IgD-negative memory B cell (primary cell): ENCODE data around the gene CHEK1. TPM values are rescaled to one million over a fixed set of nuclear protein-coding genes. Genes with fewer than 3 reads are reported as not detected.

Experiments
- H3K27ac Mint-ChIP-seq, 3 donors: one replicate each; pipeline ENCODE4 v1.8.0; 2020 to 2022; ENCODE audit warnings: mild to moderate bottlenecking in 3 of 3, mixed read lengths in 3 of 3, moderate library complexity in 1 of 3
- H3K27me3 Mint-ChIP-seq: one replicate; pipeline ENCODE4 v1.8.0; 2021; ENCODE audit warnings: mixed read lengths
- H3K36me3 Mint-ChIP-seq: one replicate; pipeline ENCODE4 v1.8.0; 2020; ENCODE audit warnings: mild to moderate bottlenecking, mixed read lengths
- H3K4me1 Mint-ChIP-seq, 3 donors: one replicate each; pipeline ENCODE4 v1.8.0; 2020 to 2022; ENCODE audit warnings: mixed read lengths in 3 of 3, mild to moderate bottlenecking in 1 of 3
- H3K4me3 Mint-ChIP-seq, 4 donors: one replicate each; pipeline ENCODE4 v1.8.0; 2020 to 2022; ENCODE audit warnings: mild to moderate bottlenecking in 4 of 4, mixed read lengths in 4 of 4, moderate library complexity in 3 of 4
- H3K9me3 Mint-ChIP-seq, 3 donors: one replicate each; pipeline ENCODE4 v1.8.0; 2020 to 2021; ENCODE audit warnings: mixed read lengths in 3 of 3, mild to moderate bottlenecking in 1 of 3
- polyA plus RNA-seq: library from polyadenylated mRNA; unstranded; fragments of 300-500 nt; fragmentation: Illumina TruSeq; gene quantifications from one replicate; pipeline ENCODE4 v1.2.3, GENCODE V29; 2021

Gene CHEK1
- polyA plus RNA-seq, 1 donor from 2014 or later, result 2.8 TPM

- no peak overlapping the region for H3K27ac Mint-ChIP-seq
- H3K36me3 Mint-ChIP-seq, result peaks cover 8% of the 10 kb centered on the region
- no peaks in the 10 kb centered on the region for H3K27me3 Mint-ChIP-seq
- H3K4me3 Mint-ChIP-seq, result no peak overlapping the region
- no peaks in the 10 kb centered on the region for H3K9me3 Mint-ChIP-seq
- H3K4me1 Mint-ChIP-seq, result peaks cover 0 to 6% (median 2%) of the 10 kb centered on the region in 3 donors
Observed at GRCh38 chr11:125603207-125603606, 21.8 kb upstream of the CHEK1 start.

- H3K4me3 Mint-ChIP-seq, result no peak overlapping the region
- H3K4me1 Mint-ChIP-seq, result peaks cover 0 to 3% (median 2%) of the 10 kb centered on the region in 3 donors
- no peak overlapping the region for H3K27ac Mint-ChIP-seq
- no peaks in the 10 kb centered on the region for H3K9me3 Mint-ChIP-seq
- H3K27me3 Mint-ChIP-seq, result no peaks in the 10 kb centered on the region
- peaks cover 8% of the 10 kb centered on the region for H3K36me3 Mint-ChIP-seq
Observed at GRCh38 chr11:125605417-125605816, 19.5 kb upstream of the CHEK1 start.

- no peaks in the 10 kb centered on the region for H3K9me3 Mint-ChIP-seq
- H3K4me3 Mint-ChIP-seq, result no peak overlapping the region
- peaks cover 0 to 3% (median 1%) of the 10 kb centered on the region in 3 donors for H3K4me1 Mint-ChIP-seq
- H3K27ac Mint-ChIP-seq, result no peak overlapping the region
- H3K36me3 Mint-ChIP-seq, result peaks cover 1% of the 10 kb centered on the region
- no peaks in the 10 kb centered on the region for H3K27me3 Mint-ChIP-seq
Observed at GRCh38 chr11:125609545-125609944, 15.4 kb upstream of the CHEK1 start.

- H3K4me1 Mint-ChIP-seq, result no peaks in the 10 kb centered on the region
- H3K27ac Mint-ChIP-seq, result no peak overlapping the region
- H3K36me3 Mint-ChIP-seq, result no peaks in the 10 kb centered on the region
- H3K4me3 Mint-ChIP-seq, result no peak overlapping the region
- no peaks in the 10 kb centered on the region for H3K9me3 Mint-ChIP-seq
- no peaks in the 10 kb centered on the region for H3K27me3 Mint-ChIP-seq
Observed at GRCh38 chr11:125618383-125618782, 6.6 kb upstream of the CHEK1 start.

- no peaks in the 10 kb centered on the region for H3K9me3 Mint-ChIP-seq
- H3K4me3 Mint-ChIP-seq, result peak overlapping the region in 1 of 4 donors; percentile 58
- H3K27ac Mint-ChIP-seq, result no peak overlapping the region
- H3K27me3 Mint-ChIP-seq, result peaks cover 2% of the 10 kb centered on the region
- H3K36me3 Mint-ChIP-seq, result no peaks in the 10 kb centered on the region
- H3K4me1 Mint-ChIP-seq, result peaks cover 9 to 12% (median 10%) of the 10 kb centered on the region in 3 donors
Observed at GRCh38 chr11:125621995-125622394, 3.0 kb upstream of the CHEK1 start.

GRCh38 chr11:125623064-125623463 lies 1.9 kb upstream of the CHEK1 start:
- H3K27ac Mint-ChIP-seq, result peak overlapping the region in 1 of 3 donors; percentile 27
- H3K27me3 Mint-ChIP-seq, result peaks cover 2% of the 10 kb centered on the region
- no peaks in the 10 kb centered on the region for H3K9me3 Mint-ChIP-seq
- no peaks in the 10 kb centered on the region for H3K36me3 Mint-ChIP-seq
- peak overlapping the region in 1 of 4 donors; percentile 95 for H3K4me3 Mint-ChIP-seq
- peaks cover 9 to 12% (median 10%) of the 10 kb centered on the region in 3 donors for H3K4me1 Mint-ChIP-seq

GRCh38 chr11:125625225-125625629 lies 264 bp downstream of the CHEK1 start:
- Mint-ChIP-seq H3K27me3 (peaks cover 2% of the 10 kb centered on the region), H3K27ac (peak overlapping the region; percentile 93 to 100 (median 99)), H3K9me3 (no peaks in the 10 kb centered on the region), H3K4me3 (peak overlapping the region; percentile 88 to 99 (median 96)), H3K36me3 (no peaks in the 10 kb centered on the region), H3K4me1 (peaks cover 9 to 12% (median 10%) of the 10 kb centered on the region in 3 donors)

- Mint-ChIP-seq H3K36me3 (no peaks in the 10 kb centered on the region), H3K9me3 (no peaks in the 10 kb centered on the region), H3K27me3 (peaks cover 2% of the 10 kb centered on the region), H3K4me3 (peak overlapping the region; percentile 88 to 99 (median 96)), H3K27ac (peak overlapping the region; percentile 93 to 100 (median 99)), H3K4me1 (peaks cover 9 to 12% (median 10%) of the 10 kb centered on the region in 3 donors)
Observed at GRCh38 chr11:125625630-125626287, 796 bp downstream of the CHEK1 start.

- no peaks in the 10 kb centered on the region for H3K9me3 Mint-ChIP-seq
- H3K27me3 Mint-ChIP-seq, result peaks cover 2% of the 10 kb centered on the region
- peaks cover 9 to 12% (median 10%) of the 10 kb centered on the region in 3 donors for H3K4me1 Mint-ChIP-seq
- peak overlapping the region; percentile 88 to 99 (median 96) for H3K4me3 Mint-ChIP-seq
- H3K36me3 Mint-ChIP-seq, result no peaks in the 10 kb centered on the region
- H3K27ac Mint-ChIP-seq, result peak overlapping the region; percentile 93 to 100 (median 99)
Observed at GRCh38 chr11:125626288-125626950, 1.5 kb downstream of the CHEK1 start.

GRCh38 chr11:125627236-125627910 lies 2.4 kb downstream of the CHEK1 start:
- Mint-ChIP-seq H3K4me3 (peak overlapping the region; percentile 88 to 99 (median 96)), H3K36me3 (no peaks in the 10 kb centered on the region), H3K4me1 (peaks cover 9 to 12% (median 10%) of the 10 kb centered on the region in 3 donors), H3K9me3 (no peaks in the 10 kb centered on the region), H3K27me3 (peaks cover 2% of the 10 kb centered on the region), H3K27ac (peak overlapping the region in 2 of 3 donors; percentile 93 to 100)

- H3K36me3 Mint-ChIP-seq, result peaks cover 8% of the 10 kb centered on the region
- no peaks in the 10 kb centered on the region for H3K27me3 Mint-ChIP-seq
- no peaks in the 10 kb centered on the region for H3K9me3 Mint-ChIP-seq
- peak overlapping the region in 1 of 3 donors; percentile 34 for H3K27ac Mint-ChIP-seq
- H3K4me3 Mint-ChIP-seq, result no peak overlapping the region
- peaks cover 0 to 2% (median 0%) of the 10 kb centered on the region in 3 donors for H3K4me1 Mint-ChIP-seq
Observed at GRCh38 chr11:125637840-125638239, 12.9 kb downstream of the CHEK1 start.

- H3K27ac Mint-ChIP-seq, result peak overlapping the region in 1 of 3 donors; percentile 34
Observed at GRCh38 chr11:125638315-125638714, 13.4 kb downstream of the CHEK1 start.

GRCh38 chr11:125645871-125646270 lies 20.9 kb downstream of the CHEK1 start:
- Mint-ChIP-seq H3K4me1 (no peaks in the 10 kb centered on the region), H3K27ac (no peak overlapping the region), H3K4me3 (no peak overlapping the region), H3K36me3 (peaks cover 3% of the 10 kb centered on the region), H3K27me3 (no peaks in the 10 kb centered on the region), H3K9me3 (no peaks in the 10 kb centered on the region)

More at GRCh38 chr11:125638315-125638714, 13.4 kb downstream of the CHEK1 start:
- Mint-ChIP-seq H3K27me3 (no peaks in the 10 kb centered on the region), H3K9me3 (no peaks in the 10 kb centered on the region), H3K4me1 (peaks cover 0 to 2% (median 0%) of the 10 kb centered on the region in 3 donors), H3K36me3 (peaks cover 6% of the 10 kb centered on the region), H3K4me3 (no peak overlapping the region)

GRCh38 chr11:125649465-125650166 lies 24.7 kb downstream of the CHEK1 start:
- Mint-ChIP-seq H3K27me3 (no peaks in the 10 kb centered on the region), H3K36me3 (no peaks in the 10 kb centered on the region), H3K4me1 (no peaks in the 10 kb centered on the region), H3K9me3 (no peaks in the 10 kb centered on the region), H3K4me3 (no peak overlapping the region), H3K27ac (no peak overlapping the region)
